Stimulated activated naive CD8-positive, alpha-beta T cell treated with anti-CD3 and anti-CD28 coated beads, Interleukin-15, Interleukin-2, amounts not matched to agents 100 U/mL and 50 U/mL, for 24 hours (primary cell): ENCODE data around the gene MIA.
"Not testable (repeated sequence)": the region's sequence is repeated elsewhere in the genome, so short reads cannot be mapped to it uniquely, and the experiment has no call there.

Source experiments
- ATAC-seq: fragments of 150-1000 bp; cut with Tn5 transposase; one replicate; pipeline ENCODE4 v1.10.0; 2021
- DNase-seq: peaks from one replicate; pipeline ENCODE4 v3.0.0; 2021

Gene MIA

GRCh38 chr19:40780582-40780981, 5.3 kb downstream of the MIA start:
- DNase-seq (no peak), ATAC-seq (no peak)

GRCh38 chr19:40781140-40781539, 5.8 kb downstream of the MIA start:
- ATAC-seq (no peak), DNase-seq (no peak)

- no peak for DNase-seq
Observed at GRCh38 chr19:40783711-40784110, 8.4 kb downstream of the MIA start.

GRCh38 chr19:40784146-40784545, 8.8 kb downstream of the MIA start:
- ATAC-seq, DNase-seq: not testable (repeated sequence)

More at GRCh38 chr19:40783711-40784110, 8.4 kb downstream of the MIA start:
- no peak for ATAC-seq

GRCh38 chr19:40785526-40785925, 10.2 kb downstream of the MIA start:
- DNase-seq, result no peak
- peak; percentile 34 for ATAC-seq

DNA sequence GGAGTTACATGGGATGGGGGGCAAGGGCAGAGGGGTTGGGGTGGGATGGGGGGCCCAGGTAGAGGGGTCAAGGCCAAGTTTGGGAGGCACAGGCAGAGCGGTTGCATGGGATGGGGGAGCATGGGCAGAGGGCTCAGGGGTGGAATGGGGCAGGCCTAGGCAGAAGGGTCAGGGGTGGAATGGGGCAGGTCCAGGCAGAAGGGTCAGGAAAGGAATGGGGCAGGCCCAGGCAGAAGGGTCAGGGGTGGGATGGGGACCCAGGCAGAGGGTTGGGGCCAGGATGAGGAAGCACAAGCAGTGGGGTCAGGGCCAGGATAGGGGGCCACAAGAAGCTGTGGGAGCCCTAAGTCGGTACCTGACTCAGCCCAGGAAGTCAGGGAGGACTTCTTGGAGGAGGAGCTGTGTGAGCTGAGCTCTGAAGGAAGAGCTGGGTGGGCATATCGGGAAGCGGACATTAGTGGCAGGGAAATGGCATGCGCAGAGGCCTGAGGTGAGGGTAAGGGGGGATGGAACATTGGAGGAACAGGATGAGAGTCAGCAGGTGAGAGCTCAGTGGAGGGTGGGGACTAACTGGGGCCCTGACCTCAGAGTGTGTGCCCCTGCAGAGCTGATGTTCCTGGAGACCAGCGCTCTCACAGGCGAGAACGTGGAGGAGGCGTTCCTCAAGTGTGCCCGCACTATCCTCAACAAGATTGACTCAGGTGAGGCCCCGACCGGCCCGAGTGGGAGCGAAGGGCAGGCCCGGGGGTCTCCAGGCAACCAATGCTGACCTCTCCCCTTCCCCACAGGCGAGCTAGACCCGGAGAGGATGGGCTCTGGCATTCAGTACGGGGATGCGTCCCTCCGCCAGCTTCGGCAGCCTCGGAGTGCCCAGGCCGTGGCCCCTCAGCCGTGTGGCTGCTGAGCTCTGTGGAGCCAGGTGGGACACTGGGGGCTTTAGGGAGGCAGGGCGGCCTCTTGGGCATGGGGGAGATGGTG, 11.0 kb downstream of the MIA start:
- no peak for DNase-seq
- no peak for ATAC-seq

GRCh38 chr19:40791349-40791748, 16.0 kb downstream of the MIA start:
- ATAC-seq (no peak), DNase-seq (no peak)

GRCh38 chr19:40791996-40792395, 16.7 kb downstream of the MIA start:
- DNase-seq, result no peak
- ATAC-seq, result no peak

- ATAC-seq, result no peak
- no peak for DNase-seq
Observed at GRCh38 chr19:40797166-40797962, 22.0 kb downstream of the MIA start.

- peak; percentile 74 for DNase-seq
- peak; percentile 41 for ATAC-seq
Observed at GRCh38 chr19:40797963-40798682, 22.8 kb downstream of the MIA start.

GRCh38 chr19:40798683-40799557, 23.6 kb downstream of the MIA start, which contains the start of gene EGLN2:
Gene EGLN2, plus strand, starts transcription at chr19:40799191. Its CDS starts 1,382 bp downstream, at chr19:40800573.
- ATAC-seq, result peak; percentile 87

GRCh38 chr19:40799558-40800338, 24.4 kb downstream of the MIA start:
- ATAC-seq, result no peak

More at GRCh38 chr19:40798683-40799557, 23.6 kb downstream of the MIA start, which contains the start of gene EGLN2:
- peak; percentile 100 for DNase-seq

DNA sequence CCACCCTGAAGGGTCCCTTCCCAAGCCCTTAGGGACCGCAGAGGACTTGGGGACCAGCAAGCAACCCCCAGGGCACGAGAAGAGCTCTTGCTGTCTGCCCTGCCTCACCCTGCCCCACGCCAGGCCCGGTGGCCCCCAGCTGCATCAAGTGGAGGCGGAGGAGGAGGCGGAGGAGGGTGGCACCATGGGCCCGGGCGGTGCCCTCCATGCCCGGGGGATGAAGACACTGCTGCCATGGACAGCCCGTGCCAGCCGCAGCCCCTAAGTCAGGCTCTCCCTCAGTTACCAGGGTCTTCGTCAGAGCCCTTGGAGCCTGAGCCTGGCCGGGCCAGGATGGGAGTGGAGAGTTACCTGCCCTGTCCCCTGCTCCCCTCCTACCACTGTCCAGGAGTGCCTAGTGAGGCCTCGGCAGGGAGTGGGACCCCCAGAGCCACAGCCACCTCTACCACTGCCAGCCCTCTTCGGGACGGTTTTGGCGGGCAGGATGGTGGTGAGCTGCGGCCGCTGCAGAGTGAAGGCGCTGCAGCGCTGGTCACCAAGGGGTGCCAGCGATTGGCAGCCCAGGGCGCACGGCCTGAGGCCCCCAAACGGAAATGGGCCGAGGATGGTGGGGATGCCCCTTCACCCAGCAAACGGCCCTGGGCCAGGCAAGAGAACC, 25.1 kb downstream of the MIA start:
- no peak for DNase-seq

More at GRCh38 chr19:40799558-40800338, 24.4 kb downstream of the MIA start:
- peak; percentile 61 for DNase-seq

GRCh38 chr19:40800997-40801377, 25.7 kb downstream of the MIA start:
- ATAC-seq (no peak), DNase-seq (no peak)

More for the DNA sequence above, 25.1 kb downstream of the MIA start:
- no peak for ATAC-seq

- no peak for DNase-seq
- ATAC-seq, result no peak
Observed at GRCh38 chr19:40801426-40802299, 26.3 kb downstream of the MIA start.

DNA sequence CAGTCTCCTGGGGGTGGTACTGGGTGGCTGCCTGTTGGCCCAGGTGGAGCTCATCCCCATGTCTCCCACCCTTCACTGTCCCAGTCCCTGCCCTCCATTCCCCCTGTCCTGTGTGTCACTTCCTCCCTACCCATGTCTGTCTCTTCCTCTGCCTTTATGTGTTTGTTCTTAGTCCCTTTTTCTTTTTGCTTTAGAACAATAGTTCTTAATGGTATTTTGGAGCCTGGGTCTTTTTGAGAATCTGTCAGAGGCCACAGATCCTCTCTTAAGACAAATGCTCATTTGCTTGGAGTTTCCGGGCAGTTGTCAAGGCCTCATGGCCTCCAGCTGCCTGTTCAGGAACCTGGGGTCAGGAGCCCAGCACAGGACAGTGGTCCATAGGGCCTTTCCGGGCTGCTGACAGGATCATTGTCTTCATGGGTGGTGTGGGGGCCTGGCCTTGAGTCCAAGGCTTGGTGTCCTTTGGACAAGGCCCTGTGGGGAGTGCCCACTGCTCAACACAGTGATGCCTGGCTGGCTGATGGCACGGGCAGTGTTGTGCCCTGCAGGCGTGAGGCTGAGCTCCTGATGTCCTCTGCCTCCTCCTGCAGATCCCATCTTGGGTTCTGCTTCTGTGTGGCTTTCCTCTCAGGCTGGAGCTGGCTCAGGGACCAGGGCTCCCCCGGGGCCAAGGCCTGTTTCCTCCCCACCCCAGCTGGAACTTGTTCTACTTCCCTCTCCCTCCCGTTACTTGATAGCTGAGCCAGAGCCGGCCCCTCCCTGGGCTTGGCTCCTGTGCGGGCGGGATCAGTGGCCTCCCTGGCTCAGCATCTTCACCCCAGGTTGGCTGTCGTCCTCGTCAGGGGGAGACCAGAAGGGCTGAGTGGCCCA, 27.2 kb downstream of the MIA start:
- DNase-seq, result no peak
- no peak for ATAC-seq

GRCh38 chr19:40803170-40803856, 28.0 kb downstream of the MIA start:
- ATAC-seq (no peak), DNase-seq (no peak)
